ENCODE data around the gene ADGRG1.

GRCh38 chr16:57661936-57662906 is 33.8 kb downstream of the ADGRG1 start:
- TF ChIP-seq CTCF (IDR thresholded peaks at IDR 0.05) (no peak), POLR2A (IDR thresholded peaks at IDR 0.05) (no peak)
